Fibroblast of the aortic adventitia (primary cell): ENCODE data around the gene URB2. TPM values are rescaled to one million over a fixed set of nuclear protein-coding genes. Genes with fewer than 3 reads are reported as not detected.
"Not testable (repeated sequence)": the region's sequence is repeated elsewhere in the genome, so short reads cannot be mapped to it uniquely, and the experiment has no call there.

Source experiments
- DNase-seq: peaks from one replicate; pipeline ENCODE4 v3.0.0-alpha.2; 2010; ENCODE audit warnings: low read depth
- H3K4me3 ChIP-seq: 2 replicates; pipeline ENCODE4 v1.5.1; 2011; ENCODE audit warnings: low read depth, mild to moderate bottlenecking, control low read depth, low read length, moderate library complexity
- CTCF ChIP-seq: IDR thresholded peaks from 2 replicates; pipeline ENCODE4 v1.5.1; 2011; ENCODE audit warnings: mild to moderate bottlenecking, low read length, control low read depth, inconsistent platforms; ENCODE audit not compliant: insufficient read depth
- total RNA-seq: library from RNA; depleted of rRNA; stranded (reverse); fragments of >200 nt; gene quantifications from 2 replicates; pipeline ENCODE4 v1.2.3, GENCODE V29; 2012; ENCODE audit warnings: low replicate concordance

URB2 gene
- total RNA-seq, 1 donor = 9.6 TPM

- no peak for TF ChIP-seq CTCF
- no peak overlapping the region for H3K4me3 ChIP-seq
- DNase-seq = peak; percentile 44
These were observed 68.1 kb downstream of the URB2 start for GRCh38 chr1:229694053-229694693.

DNA sequence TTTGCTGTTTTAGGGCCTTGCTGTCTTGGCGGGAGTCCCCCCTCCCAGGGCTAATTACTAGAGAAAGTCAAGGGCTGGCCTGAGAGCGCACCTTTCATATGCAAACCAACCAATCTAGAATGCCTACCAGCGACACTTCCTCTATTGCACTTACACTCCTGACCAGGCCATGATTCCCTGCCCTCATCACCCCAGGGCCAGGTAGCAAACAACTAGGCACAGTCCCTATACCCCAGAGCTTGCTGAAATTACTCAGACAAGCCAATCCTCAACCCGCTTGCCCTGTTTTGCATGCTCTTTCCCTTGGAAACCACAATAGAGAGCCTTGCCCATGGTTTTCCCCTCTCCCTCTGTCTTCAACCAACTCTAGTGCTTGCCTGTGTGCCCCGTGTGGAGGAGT lies 70.3 kb downstream of the URB2 start:
- no peak for DNase-seq
- TF ChIP-seq CTCF = no peak

DNA sequence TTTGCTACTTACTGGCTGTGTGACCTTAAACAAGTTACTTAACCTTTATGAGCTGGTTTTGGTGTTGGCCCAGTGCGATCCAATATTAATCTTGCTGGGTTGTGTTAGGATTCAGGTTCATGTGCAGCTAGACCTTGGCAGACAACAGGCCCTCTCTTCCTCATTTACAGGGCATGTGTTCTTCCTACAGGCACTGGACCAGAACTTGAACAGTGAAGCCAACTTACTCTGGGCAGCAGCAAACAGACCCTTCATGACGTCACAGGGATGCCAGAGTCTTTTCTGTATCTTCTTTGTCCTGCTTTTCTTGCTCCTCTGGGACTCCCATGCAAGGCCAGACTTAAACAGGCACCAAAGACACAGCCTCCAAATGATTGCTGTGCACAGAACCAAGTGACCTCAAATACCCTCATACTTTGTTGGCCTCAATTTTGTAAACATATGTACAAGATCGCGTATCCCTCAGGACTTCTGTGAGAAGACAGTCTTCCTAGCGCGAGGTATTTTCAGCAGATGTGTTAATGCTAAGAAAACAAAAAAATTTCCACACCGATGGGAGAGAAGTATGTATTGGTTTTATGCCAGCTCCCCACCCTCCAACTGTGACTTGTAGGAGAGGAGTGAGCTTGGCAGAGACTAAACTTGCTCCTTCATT lies 73.7 kb downstream of the URB2 start:
- TF ChIP-seq CTCF = no peak
- no peak overlapping the region for H3K4me3 ChIP-seq
- DNase-seq = peak; percentile 22

More for the DNA sequence above, 70.3 kb downstream of the URB2 start:
- no peak overlapping the region for H3K4me3 ChIP-seq

GRCh38 chr1:229704157-229704556 lies 78.1 kb downstream of the URB2 start:
- TF ChIP-seq CTCF = no peak
- no peak overlapping the region for H3K4me3 ChIP-seq
- DNase-seq = no peak

DNA sequence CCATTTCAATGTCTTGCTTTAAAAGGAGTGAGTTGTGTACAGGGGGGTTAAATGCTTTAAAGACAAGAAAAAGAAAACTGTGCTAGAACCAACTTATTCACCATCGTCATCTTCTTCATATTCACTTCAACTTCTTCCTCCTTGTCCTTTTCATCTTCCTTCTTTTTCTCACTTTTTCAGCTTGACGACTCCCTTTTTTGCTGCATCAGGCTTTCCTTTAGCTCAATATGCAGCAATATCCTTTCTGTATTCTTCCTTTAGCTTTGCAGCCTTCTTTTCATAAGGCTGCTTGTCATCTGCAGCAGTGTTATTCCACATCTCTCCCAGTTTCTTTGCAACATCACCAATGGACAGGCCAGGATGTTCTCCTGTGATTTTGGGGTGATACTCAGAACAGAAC lies 79.1 kb downstream of the URB2 start:
- not testable (repeated sequence) for H3K4me3 ChIP-seq, DNase-seq

DNA sequence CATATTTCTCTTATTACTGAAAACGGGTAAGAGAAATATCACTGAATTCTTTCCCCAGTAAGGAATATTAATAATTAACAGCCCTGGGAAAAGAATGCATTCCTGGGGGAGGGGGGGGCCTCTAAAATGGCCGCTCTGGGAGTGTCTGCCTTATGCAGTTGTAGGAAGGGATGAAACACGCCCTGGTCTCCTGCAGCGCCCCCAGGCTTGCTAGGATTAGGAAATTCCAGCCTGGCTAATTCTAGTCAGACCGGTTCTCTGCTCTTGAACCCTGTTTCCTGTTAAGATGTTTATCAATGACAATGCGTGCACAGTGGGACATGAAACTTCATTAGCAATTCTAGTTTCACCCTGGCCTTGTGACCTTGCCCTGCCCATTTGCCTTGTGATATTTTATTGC lies 81.1 kb downstream of the URB2 start:
- not testable (repeated sequence) for H3K4me3 ChIP-seq, DNase-seq

DNA sequence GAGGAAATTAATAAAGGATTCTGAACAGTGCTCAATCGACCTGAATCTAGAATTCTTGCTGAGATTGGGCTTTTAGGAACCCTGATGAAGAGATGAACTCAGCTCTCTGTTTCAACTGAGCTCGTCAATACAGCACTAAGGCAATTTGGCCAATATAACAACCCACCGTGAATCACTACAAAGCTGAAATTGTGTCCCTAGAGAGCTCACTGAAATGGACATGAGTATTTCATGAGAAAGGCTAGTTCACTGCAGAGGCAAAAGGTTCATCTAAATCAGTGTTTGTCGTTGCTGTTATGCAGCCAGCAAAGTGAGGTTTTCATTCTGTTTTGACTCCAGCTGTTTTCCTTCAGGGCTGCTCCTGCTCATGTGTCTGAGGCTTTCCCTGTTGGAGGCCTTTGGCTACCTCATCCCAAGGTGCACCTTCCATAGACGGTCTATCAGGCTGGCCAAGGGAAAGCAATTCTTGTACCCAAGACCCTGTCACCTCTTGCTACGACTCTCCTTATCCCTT lies 83.5 kb downstream of the URB2 start:
- no peak for TF ChIP-seq CTCF
- H3K4me3 ChIP-seq = no peak overlapping the region
- DNase-seq = no peak

Other genes with a start within 250 kb of the URB2 start
- gene ACTA1, start 192.2 kb upstream of the URB2 start, total RNA-seq = not detected in 2 replicates
- gene NUP133, start 117.9 kb upstream of the URB2 start, total RNA-seq = 25.2 and 46.1 TPM in 2 replicates
- gene ABCB10, start 67.5 kb upstream of the URB2 start, total RNA-seq = 13.1 and 16.8 TPM in 2 replicates
- 9.9 and 14.3 TPM in 2 replicates for gene TAF5L, start 125 bp upstream of the URB2 start, total RNA-seq